Stimulated activated CD4-positive, alpha-beta T cell treated with anti-CD3 and anti-CD28 coated beads, Interleukin-1b, Interleukin-23, amount 100 ng/mL, for 4 hours (primary cell): ENCODE measurements around the gene CIDEC.
A peak's percentile ranks its signal among the peaks of the same experiment; 100 is the strongest.

ENCODE experiments used
- DNase-seq, 2 donors: peaks; one replicate each; pipeline ENCODE4 v3.0.0-alpha.2; 2020; ENCODE audit warnings: low read depth in 2 of 2

CIDEC gene, protein sequence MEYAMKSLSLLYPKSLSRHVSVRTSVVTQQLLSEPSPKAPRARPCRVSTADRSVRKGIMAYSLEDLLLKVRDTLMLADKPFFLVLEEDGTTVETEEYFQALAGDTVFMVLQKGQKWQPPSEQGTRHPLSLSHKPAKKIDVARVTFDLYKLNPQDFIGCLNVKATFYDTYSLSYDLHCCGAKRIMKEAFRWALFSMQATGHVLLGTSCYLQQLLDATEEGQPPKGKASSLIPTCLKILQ

GRCh38 chr3:9879830-9880549, at the start of gene CIDEC:
Gene CIDEC, minus strand, starts transcription at chr3:9880253. Its CDS starts 1,767 bp downstream, at chr3:9878486.
- no peak for DNase-seq

DNA sequence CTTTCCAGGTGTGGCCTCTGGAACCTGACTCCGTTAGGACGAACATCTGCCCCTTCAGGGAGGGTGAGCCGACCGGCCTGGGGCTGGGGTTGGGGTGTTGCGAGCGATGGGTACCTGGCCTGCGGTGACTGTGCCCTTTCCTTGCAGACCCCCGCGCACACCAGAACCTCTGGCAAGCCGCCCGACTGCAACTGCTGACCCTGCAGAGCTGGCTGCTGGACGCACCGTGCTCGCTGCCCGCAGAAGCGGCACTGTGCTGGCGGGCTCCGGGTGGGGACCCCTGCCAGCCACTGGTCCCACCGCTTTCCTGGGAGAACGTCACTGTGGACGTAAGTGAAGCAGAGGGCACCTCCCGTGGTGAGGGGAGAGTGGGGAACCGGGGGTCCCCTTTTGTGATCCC, 48.1 kb upstream of the CIDEC start:
- DNase-seq = no peak

GRCh38 chr3:9918261-9919038, 38.4 kb upstream of the CIDEC start:
- no peak for DNase-seq

GRCh38 chr3:9917820-9918219, 37.8 kb upstream of the CIDEC start:
- no peak for DNase-seq

GRCh38 chr3:9916734-9917680, 37.0 kb upstream of the CIDEC start, which contains the start of gene IL17RC:
Gene IL17RC, plus strand, starts transcription at chr3:9917098. Its CDS starts 218 bp downstream, at chr3:9917316.
- DNase-seq = peak in 1 of 2 donors; percentile 41

DNA sequence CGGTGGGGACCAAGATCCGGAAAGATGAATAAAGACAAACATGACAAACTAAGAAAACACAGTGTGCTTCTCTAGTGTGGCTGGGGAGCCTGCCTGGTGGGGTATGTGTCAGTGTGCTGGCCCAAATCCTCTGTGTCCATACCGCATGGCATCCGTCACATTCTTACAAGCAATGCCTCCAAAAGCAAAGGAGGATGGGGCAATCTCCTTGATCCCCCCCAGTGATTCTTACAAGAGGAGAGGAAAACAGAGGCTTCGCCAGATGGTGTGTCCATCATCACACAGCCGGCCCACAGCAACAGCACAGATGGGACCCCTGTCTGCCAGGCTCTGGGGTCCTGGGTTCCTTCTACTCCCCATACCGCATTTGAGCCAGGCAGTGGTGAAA, 36.3 kb upstream of the CIDEC start:
- DNase-seq = no peak

DNA sequence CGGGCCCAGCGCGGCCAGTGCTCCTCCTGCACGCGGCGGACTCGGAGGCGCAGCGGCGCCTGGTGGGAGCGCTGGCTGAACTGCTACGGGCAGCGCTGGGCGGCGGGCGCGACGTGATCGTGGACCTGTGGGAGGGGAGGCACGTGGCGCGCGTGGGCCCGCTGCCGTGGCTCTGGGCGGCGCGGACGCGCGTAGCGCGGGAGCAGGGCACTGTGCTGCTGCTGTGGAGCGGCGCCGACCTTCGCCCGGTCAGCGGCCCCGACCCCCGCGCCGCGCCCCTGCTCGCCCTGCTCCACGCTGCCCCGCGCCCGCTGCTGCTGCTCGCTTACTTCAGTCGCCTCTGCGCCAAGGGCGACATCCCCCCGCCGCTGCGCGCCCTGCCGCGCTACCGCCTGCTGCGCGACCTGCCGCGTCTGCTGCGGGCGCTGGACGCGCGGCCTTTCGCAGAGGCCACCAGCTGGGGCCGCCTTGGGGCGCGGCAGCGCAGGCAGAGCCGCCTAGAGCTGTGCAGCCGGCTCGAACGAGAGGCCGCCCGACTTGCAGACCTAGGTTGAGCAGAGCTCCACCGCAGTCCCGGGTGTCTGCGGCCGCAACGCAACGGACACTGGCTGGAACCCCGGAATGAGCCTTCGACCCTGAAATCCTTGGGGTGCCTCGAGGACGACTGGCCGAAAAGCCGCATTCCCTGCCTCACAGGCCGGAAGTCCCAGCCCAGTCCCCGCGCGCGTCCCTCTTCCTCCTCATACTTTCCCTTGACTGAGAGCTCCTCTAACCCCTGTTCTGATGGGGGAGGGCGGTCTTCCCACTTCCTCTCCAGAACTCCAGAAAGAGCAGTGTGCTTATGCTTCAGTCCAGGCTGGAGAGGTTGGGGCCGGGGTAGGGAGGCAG, 35.4 kb upstream of the CIDEC start:
- DNase-seq = peak in 1 of 2 donors; percentile 33

GRCh38 chr3:9914559-9915253, 34.7 kb upstream of the CIDEC start:
- no peak for DNase-seq

- DNase-seq = no peak
Measured at GRCh38 chr3:9914011-9914410, 34.0 kb upstream of the CIDEC start.

GRCh38 chr3:9913601-9914000, 33.5 kb upstream of the CIDEC start:
- DNase-seq = no peak

DNA sequence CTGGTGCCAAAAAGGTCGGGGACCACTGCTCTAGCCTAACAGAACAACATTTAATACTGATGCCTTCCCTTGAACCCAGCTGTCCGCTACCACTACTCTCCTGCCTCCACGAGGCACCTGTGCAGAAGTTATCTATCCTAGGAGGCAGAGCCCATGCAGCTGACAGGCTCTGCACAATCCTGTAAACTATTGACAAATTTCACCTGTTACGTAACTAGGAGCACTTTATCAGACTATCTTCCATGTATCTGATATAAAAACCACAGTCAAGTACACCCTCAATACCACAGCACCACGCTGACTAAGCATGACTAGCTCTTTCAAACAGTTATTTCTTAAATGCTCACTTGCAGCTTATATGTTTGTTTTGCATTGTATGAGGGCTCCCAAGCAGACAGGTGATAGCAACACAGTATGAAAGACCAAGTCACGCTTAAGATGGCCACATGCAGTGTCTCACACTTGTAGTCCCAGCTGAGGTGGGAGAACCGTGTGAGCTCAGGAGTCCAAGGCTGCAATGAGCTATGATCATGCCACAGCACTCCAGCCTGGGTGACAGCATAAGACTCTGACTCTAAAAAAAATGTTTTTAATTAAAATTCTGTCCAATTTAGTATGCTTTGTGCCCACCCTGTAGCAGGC, 32.4 kb upstream of the CIDEC start:
- no peak for DNase-seq

GRCh38 chr3:9911863-9912262, 31.8 kb upstream of the CIDEC start:
- no peak for DNase-seq

DNA sequence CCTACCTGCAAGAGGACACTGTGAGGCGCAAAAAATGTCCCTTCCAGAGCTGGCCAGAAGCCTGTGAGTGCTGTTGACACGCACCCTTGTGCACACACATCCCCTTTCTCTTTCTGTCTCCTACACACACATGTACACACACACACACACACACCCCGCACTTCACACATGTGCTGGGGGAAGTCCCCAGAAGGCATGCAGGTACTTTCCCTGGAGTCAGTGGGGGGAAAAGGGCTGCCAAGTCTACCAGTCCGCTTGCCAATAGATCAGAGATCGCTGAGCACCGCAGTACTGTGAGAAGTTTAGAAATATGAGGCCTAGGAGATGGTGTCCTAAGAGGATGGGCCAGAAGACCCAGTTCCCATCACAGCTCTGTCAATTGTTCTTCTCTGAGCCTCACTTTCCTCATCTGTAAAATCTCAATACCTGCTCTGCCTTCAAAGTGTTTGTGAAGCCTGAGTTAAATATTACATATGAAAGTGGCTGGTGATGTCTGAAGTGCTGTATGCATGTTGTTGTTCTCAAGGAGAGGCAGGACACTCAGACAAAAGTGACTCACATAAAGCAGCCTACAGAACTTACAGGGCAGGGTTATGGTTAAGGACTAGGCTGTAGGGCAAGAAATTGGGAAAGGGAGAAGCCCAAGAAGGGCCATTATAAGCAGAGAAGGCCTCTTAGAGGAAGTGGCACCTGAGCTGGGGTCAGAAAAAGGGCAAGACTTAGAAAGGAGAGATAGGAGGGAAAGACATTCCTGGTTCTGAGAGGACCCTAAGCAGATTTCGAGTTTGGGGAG, 29.4 kb upstream of the CIDEC start:
- no peak for DNase-seq

GRCh38 chr3:9908286-9908685, 28.2 kb upstream of the CIDEC start:
- no peak for DNase-seq

- no peak for DNase-seq
Measured at GRCh38 chr3:9906480-9906879, 26.4 kb upstream of the CIDEC start.

DNA sequence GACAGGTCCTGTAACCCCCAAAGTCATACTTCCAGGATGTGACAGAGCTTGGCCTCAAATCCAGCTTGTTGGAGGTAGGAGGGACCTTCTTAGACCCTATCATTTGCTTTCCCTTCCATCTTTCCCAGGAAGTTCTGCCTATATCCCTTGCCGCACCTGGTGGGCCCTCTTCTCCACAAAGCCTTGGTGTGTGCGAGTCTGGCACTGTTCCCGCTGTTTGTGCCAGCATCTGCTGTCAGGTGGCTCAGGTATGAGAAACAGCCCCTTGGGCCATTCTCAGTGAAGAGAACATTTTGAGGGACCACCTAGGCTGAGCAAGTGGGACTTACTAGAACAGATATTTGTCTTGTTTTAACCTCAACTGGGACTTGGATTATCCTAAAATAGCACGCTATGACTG, 23.9 kb upstream of the CIDEC start:
- no peak for DNase-seq

DNA sequence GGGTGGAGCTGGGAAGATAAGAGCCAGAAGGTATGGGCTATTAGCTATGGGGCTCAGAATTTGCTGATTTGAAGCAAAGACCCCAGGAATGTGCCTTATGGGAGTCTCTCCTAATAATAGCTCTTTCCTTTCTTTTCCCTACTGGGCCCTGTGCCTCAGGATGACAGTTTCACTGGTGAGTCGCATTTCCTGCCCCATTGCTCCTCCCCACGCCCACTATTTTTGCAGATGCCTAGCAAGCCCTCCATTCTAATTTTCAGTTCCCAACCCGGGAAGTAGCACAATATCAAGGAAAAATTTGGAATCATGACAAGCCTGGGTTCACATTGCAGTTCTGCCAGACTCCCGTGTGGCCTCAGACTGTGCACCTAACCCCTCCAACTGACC, 23.2 kb upstream of the CIDEC start:
- no peak for DNase-seq

- DNase-seq = no peak
Measured at GRCh38 chr3:9902372-9903237, 22.6 kb upstream of the CIDEC start, which contains the start of gene IL17RE. Gene IL17RE, plus strand, starts transcription at chr3:9902848. Its CDS starts 85 bp downstream, at chr3:9902933.
